Measurements from ENCODE around the gene SLC39A10.
"Not testable (repeated sequence)": the region's sequence is repeated elsewhere in the genome, so short reads cannot be mapped to it uniquely, and the experiment has no call there.

Gene SLC39A10

GRCh38 chr2:195645413-195645812 is 11.6 kb upstream of the SLC39A10 start:
- DNase-seq = no peak

GRCh38 chr2:195646424-195646823 is 10.6 kb upstream of the SLC39A10 start:
- no peak for DNase-seq

GRCh38 chr2:195647302-195647701 is 9.7 kb upstream of the SLC39A10 start:
- DNase-seq = no peak

- DNase-seq = not testable (repeated sequence)
Measured at GRCh38 chr2:195648370-195648769, 8.7 kb upstream of the SLC39A10 start.

GRCh38 chr2:195648787-195649186 is 8.2 kb upstream of the SLC39A10 start:
- no peak for DNase-seq

- DNase-seq = no peak
Measured at GRCh38 chr2:195649629-195650190, 7.3 kb upstream of the SLC39A10 start.

GRCh38 chr2:195651046-195651445 is 6.0 kb upstream of the SLC39A10 start:
- no peak for DNase-seq

- no peak for DNase-seq
Measured at GRCh38 chr2:195652911-195653310, 4.1 kb upstream of the SLC39A10 start.

- DNase-seq = no peak
Measured at GRCh38 chr2:195656161-195656858, 716 bp upstream of the SLC39A10 start.

- DNase-seq = no peak
Measured at GRCh38 chr2:195657634-195658540, 861 bp downstream of the SLC39A10 start.

- DNase-seq = no peak
Measured at GRCh38 chr2:195658541-195658890, 1.5 kb downstream of the SLC39A10 start.

- DNase-seq = no peak
Measured at GRCh38 chr2:195659114-195659513, 2.1 kb downstream of the SLC39A10 start.

- no peak for DNase-seq
Measured at GRCh38 chr2:195659982-195660890, 3.2 kb downstream of the SLC39A10 start.

- no peak for DNase-seq
Measured at GRCh38 chr2:195662138-195662537, 5.1 kb downstream of the SLC39A10 start.

GRCh38 chr2:195663007-195663406 is 6.0 kb downstream of the SLC39A10 start:
- no peak for DNase-seq

- DNase-seq = no peak
Measured at GRCh38 chr2:195664528-195664927, 7.5 kb downstream of the SLC39A10 start.

GRCh38 chr2:195665153-195665552 is 8.1 kb downstream of the SLC39A10 start:
- DNase-seq = not testable (repeated sequence)

- no peak for DNase-seq
Measured at GRCh38 chr2:195666113-195666712, 9.2 kb downstream of the SLC39A10 start.

GRCh38 chr2:195667974-195668373 is 10.9 kb downstream of the SLC39A10 start:
- no peak for DNase-seq

- no peak for DNase-seq
Measured at GRCh38 chr2:195670191-195670590, 13.2 kb downstream of the SLC39A10 start.

GRCh38 chr2:195671563-195671962 is 14.5 kb downstream of the SLC39A10 start:
- DNase-seq = no peak

- no peak for DNase-seq
Measured at GRCh38 chr2:195672674-195673073, 15.6 kb downstream of the SLC39A10 start.
